ENCODE data around the gene CBX3. TPM values are rescaled to one million over a fixed set of nuclear protein-coding genes. Genes with fewer than 3 reads are reported as not detected.
A peak's percentile ranks its signal among the peaks of the same experiment; 100 is the strongest.

The CBX3 gene
- total RNA-seq, 2 donors from 2014 or later: 34.2 to 63.3 TPM

- no peak for ATAC-seq
- peak overlapping the region in 1 of 4 donors; percentile 23 for H3K27ac ChIP-seq
- no peak overlapping the region for H3K4me3 ChIP-seq
Observed at GRCh38 chr7:26153823-26154783, 47.4 kb upstream of the CBX3 start.

GRCh38 chr7:26155531-26156375 is 45.8 kb upstream of the CBX3 start:
- no peaks in the 10 kb centered on the region for H3K36me3 ChIP-seq (replicated peaks in 1 of 2; ENCODE audit: insufficient read depth in 1 of 2, low read depth in 2 of 2)
- H3K4me1 ChIP-seq: peaks cover 42% of the 10 kb centered on the region
- no peak for TF ChIP-seq POLR2A (IDR thresholded peaks at IDR 0.05)
- TF ChIP-seq, protein P1, sequence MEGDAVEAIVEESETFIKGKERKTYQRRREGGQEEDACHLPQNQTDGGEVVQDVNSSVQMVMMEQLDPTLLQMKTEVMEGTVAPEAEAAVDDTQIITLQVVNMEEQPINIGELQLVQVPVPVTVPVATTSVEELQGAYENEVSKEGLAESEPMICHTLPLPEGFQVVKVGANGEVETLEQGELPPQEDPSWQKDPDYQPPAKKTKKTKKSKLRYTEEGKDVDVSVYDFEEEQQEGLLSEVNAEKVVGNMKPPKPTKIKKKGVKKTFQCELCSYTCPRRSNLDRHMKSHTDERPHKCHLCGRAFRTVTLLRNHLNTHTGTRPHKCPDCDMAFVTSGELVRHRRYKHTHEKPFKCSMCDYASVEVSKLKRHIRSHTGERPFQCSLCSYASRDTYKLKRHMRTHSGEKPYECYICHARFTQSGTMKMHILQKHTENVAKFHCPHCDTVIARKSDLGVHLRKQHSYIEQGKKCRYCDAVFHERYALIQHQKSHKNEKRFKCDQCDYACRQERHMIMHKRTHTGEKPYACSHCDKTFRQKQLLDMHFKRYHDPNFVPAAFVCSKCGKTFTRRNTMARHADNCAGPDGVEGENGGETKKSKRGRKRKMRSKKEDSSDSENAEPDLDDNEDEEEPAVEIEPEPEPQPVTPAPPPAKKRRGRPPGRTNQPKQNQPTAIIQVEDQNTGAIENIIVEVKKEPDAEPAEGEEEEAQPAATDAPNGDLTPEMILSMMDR (IDR thresholded peaks at IDR 0.05): no peak
- WGBS, 2 donors: 54 to 66% methylated on average over 8 of the region's 8 CpGs
- no peak overlapping the region for H3K4me3 ChIP-seq
- no peak for ATAC-seq
- DNase-seq: no peak
- H3K27ac ChIP-seq: peak overlapping the region in 3 of 4 donors; percentile 52 to 76 (median 71)
- intact Hi-C loops (cut with DNase I): no loop called here
- H3K27me3 ChIP-seq: no peaks in the 10 kb centered on the region
- H3K9me3 ChIP-seq: no peaks in the 10 kb centered on the region

More at GRCh38 chr7:26153823-26154783, 47.4 kb upstream of the CBX3 start:
- no peak for TF ChIP-seq POLR2A (IDR thresholded peaks at IDR 0.05)
- TF ChIP-seq, protein P1 (IDR thresholded peaks at IDR 0.05): no peak
- no peaks in the 10 kb centered on the region for H3K27me3 ChIP-seq
- 68 to 69% methylated on average over 14 to 15 of the region's 15 CpGs for WGBS, 2 donors
- no peaks in the 10 kb centered on the region for H3K36me3 ChIP-seq (replicated peaks in 1 of 2; ENCODE audit: insufficient read depth in 1 of 2, low read depth in 2 of 2)
- peak in 2 of 4 donors; percentile 43 to 53 for DNase-seq
- no peaks in the 10 kb centered on the region for H3K9me3 ChIP-seq
- H3K4me1 ChIP-seq: peaks cover 42% of the 10 kb centered on the region
- intact Hi-C loops (cut with DNase I): no loop called here

- H3K4me1 ChIP-seq: peaks cover 42% of the 10 kb centered on the region
- H3K9me3 ChIP-seq: no peaks in the 10 kb centered on the region
- 81 to 82% methylated on average over 20 of the region's 20 CpGs for WGBS, 2 donors
- no peaks in the 10 kb centered on the region for H3K36me3 ChIP-seq (replicated peaks in 1 of 2; ENCODE audit: insufficient read depth in 1 of 2, low read depth in 2 of 2)
- ATAC-seq: peak; percentile 39
- no peak overlapping the region for H3K4me3 ChIP-seq
- TF ChIP-seq, protein P1 (IDR thresholded peaks at IDR 0.05): no peak
- TF ChIP-seq POLR2A (IDR thresholded peaks at IDR 0.05): no peak
- no peaks in the 10 kb centered on the region for H3K27me3 ChIP-seq
- intact Hi-C loops (cut with DNase I): no loop called here
- H3K27ac ChIP-seq: peak overlapping the region; percentile 7 to 76 (median 62)
- DNase-seq: no peak
Observed at GRCh38 chr7:26156451-26157420, 44.8 kb upstream of the CBX3 start.

GRCh38 chr7:26157520-26158105 is 43.9 kb upstream of the CBX3 start:
- H3K9me3 ChIP-seq: no peaks in the 10 kb centered on the region
- H3K4me1 ChIP-seq: peaks cover 40% of the 10 kb centered on the region
- DNase-seq: no peak
- no peaks in the 10 kb centered on the region for H3K36me3 ChIP-seq (replicated peaks in 1 of 2; ENCODE audit: insufficient read depth in 1 of 2, low read depth in 2 of 2)
- H3K27ac ChIP-seq: peak overlapping the region in 1 of 4 donors; percentile 71
- no peaks in the 10 kb centered on the region for H3K27me3 ChIP-seq
- 87 to 89% methylated on average over 4 of the region's 4 CpGs for WGBS, 2 donors
- no peak for ATAC-seq
- no peak overlapping the region for H3K4me3 ChIP-seq
- intact Hi-C loops (cut with DNase I): no loop called here
- TF ChIP-seq, protein P1 (IDR thresholded peaks at IDR 0.05): no peak
- TF ChIP-seq POLR2A (IDR thresholded peaks at IDR 0.05): no peak

All from body of pancreas (tissue), 4 donors.